Stimulated activated CD4-positive, alpha-beta T cell treated with anti-CD3 and anti-CD28 coated beads, Interleukin-4, amount 100 ng/mL, for 48 hours (primary cell): ENCODE measurements around the gene SETDB1.
"Not testable (repeated sequence)": the region's sequence is repeated elsewhere in the genome, so short reads cannot be mapped to it uniquely, and the experiment has no call there.

Experiments
- DNase-seq, 2 donors: peaks; one replicate each; pipeline ENCODE4 v3.0.0-alpha.2; 2020; ENCODE audit warnings: low read depth in 2 of 2

Gene SETDB1

GRCh38 chr1:150926097-150926741 lies at the start of gene SETDB1:
SETDB1 (plus strand) TSS chr1:150926363; CDS start chr1:150927715, 1,352 bp downstream.
- DNase-seq = peak; percentile 88 to 91

- not testable (repeated sequence) for DNase-seq
Observed at GRCh38 chr1:150878931-150879330, 47.2 kb upstream of the SETDB1 start.

GRCh38 chr1:150881331-150882070 lies 44.7 kb upstream of the SETDB1 start:
- DNase-seq = no peak

GRCh38 chr1:150883121-150883520 lies 43.0 kb upstream of the SETDB1 start:
- not testable (repeated sequence) for DNase-seq

- no peak for DNase-seq
Observed at GRCh38 chr1:150887018-150887417, 39.1 kb upstream of the SETDB1 start, which contains the start of gene CTXND2. CTXND2 (plus strand) TSS chr1:150887136; CDS start chr1:150912315, 25,179 bp downstream.

- DNase-seq = no peak
Observed at GRCh38 chr1:150888727-150889126, 37.4 kb upstream of the SETDB1 start.

- no peak for DNase-seq
Observed at GRCh38 chr1:150890033-150890416, 36.1 kb upstream of the SETDB1 start.

- no peak for DNase-seq
Observed at GRCh38 chr1:150893336-150893913, 32.7 kb upstream of the SETDB1 start.

GRCh38 chr1:150895618-150896017 lies 30.5 kb upstream of the SETDB1 start:
- no peak for DNase-seq

GRCh38 chr1:150899795-150900194 lies 26.4 kb upstream of the SETDB1 start:
- not testable (repeated sequence) for DNase-seq

- no peak for DNase-seq
Observed at GRCh38 chr1:150902346-150902745, 23.8 kb upstream of the SETDB1 start.

- DNase-seq = no peak
Observed at GRCh38 chr1:150902751-150903150, 23.4 kb upstream of the SETDB1 start.

- no peak for DNase-seq
Observed at GRCh38 chr1:150905301-150905700, 20.9 kb upstream of the SETDB1 start.

- DNase-seq = no peak
Observed at GRCh38 chr1:150906329-150906728, 19.8 kb upstream of the SETDB1 start.

GRCh38 chr1:150906813-150907212 lies 19.4 kb upstream of the SETDB1 start:
- no peak for DNase-seq

GRCh38 chr1:150909585-150910180 lies 16.5 kb upstream of the SETDB1 start:
- DNase-seq = no peak

GRCh38 chr1:150912623-150913022 lies 13.5 kb upstream of the SETDB1 start:
- DNase-seq = no peak

- no peak for DNase-seq
Observed at GRCh38 chr1:150917387-150917786, 8.8 kb upstream of the SETDB1 start.

GRCh38 chr1:150922519-150922975 lies 3.6 kb upstream of the SETDB1 start:
- DNase-seq = peak; percentile 55 to 75

GRCh38 chr1:150925080-150925479 lies 1.1 kb upstream of the SETDB1 start:
- DNase-seq = no peak

- no peak for DNase-seq
Observed at GRCh38 chr1:150927624-150928023, 1.5 kb downstream of the SETDB1 start.

- DNase-seq = no peak
Observed at GRCh38 chr1:150928286-150928685, 2.1 kb downstream of the SETDB1 start.
